GM12892 (cell line): ENCODE measurements around the gene SIK2.

Experiments
- POLR2A ChIP-seq: IDR thresholded peaks from 2 replicates; pipeline ENCODE4 v1.6.1; 2011; ENCODE audit warnings: low read depth, low read length, control low read depth
- POLR2AphosphoS5 ChIP-seq: IDR thresholded peaks from 2 replicates; pipeline ENCODE4 v1.6.1; 2011; ENCODE audit warnings: low read depth, low read length, control low read depth

- TF ChIP-seq POLR2AphosphoS5 = no peak
- no peak for TF ChIP-seq POLR2A
These were observed 21.3 kb downstream of the SIK2 start for GRCh38 chr11:111623527-111624030.
